Measurements from ENCODE around the gene ASIC5.

ASIC5 gene

GRCh38 chr4:155881555-155881954, 15.5 kb upstream of the ASIC5 start:
- no peak for DNase-seq (ENCODE audit: low read depth in 2 of 2, low spot score in 1 of 2)

GRCh38 chr4:155879767-155880166, 13.7 kb upstream of the ASIC5 start:
- no peak for DNase-seq (ENCODE audit: low read depth in 2 of 2, low spot score in 1 of 2)

DNA sequence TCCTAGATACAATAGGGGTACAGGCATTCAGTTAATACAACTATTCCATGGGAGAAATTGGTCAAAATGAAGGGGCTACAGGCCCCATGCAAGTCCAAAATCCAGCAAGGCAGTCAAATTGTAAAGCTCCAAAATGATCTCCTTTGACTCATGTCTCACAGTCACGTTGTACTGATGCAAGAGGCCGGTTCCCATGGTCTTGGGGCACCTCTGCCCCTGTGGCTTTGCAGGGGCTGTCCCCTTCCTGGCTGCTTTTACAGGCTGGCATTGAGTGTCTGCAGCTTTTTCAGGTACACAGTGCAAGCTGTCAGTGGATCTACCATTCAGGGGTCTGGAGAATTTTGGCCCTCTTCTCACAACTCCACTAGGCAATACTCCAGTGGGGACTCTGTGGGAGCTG, 12.5 kb upstream of the ASIC5 start:
- no peak for DNase-seq (ENCODE audit: low read depth in 2 of 2, low spot score in 1 of 2)

GRCh38 chr4:155877971-155878370, 11.9 kb upstream of the ASIC5 start:
- DNase-seq (ENCODE audit: low read depth in 2 of 2, low spot score in 1 of 2), result no peak

DNA sequence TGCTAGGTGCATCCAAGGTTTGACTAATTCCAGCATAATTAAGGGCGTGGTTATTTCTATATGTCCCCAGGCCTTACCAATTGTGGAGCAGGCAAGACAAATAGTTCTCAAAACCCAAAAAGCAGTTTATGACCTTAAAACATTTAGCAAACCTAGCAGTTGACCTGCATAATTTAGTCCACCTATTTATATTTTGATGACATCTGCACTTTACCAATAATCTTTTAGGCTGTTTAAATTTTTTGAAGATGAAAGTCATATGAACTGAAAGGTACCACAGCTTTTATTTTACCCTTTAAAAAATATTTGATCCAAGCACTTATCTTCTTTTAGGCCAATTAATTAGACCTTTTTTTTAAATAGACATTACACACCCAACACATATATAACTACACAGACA, 9.8 kb upstream of the ASIC5 start:
- no peak for DNase-seq (ENCODE audit: low read depth in 2 of 2, low spot score in 1 of 2)

DNA sequence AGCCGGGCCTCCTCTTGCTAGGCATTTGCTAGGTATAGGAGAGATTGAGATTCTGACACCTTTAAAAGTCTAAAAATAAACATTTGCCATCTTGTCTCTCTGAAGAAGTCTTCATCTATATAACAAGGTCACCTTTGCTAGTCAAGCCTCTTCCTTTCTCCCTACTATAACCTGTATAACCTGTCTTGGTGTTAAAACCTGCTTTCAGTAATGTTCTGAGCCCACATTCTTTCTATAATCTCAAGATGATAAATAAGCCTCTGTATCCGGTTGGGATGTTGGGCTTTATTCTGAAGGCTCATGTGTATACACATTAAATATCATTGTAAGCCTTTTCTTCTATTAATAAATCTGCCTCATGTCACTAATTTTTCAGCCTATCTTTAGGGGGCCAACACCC, 10.2 kb downstream of the ASIC5 start:
- no peak for DNase-seq (ENCODE audit: low read depth in 2 of 2, low spot score in 1 of 2)

DNA sequence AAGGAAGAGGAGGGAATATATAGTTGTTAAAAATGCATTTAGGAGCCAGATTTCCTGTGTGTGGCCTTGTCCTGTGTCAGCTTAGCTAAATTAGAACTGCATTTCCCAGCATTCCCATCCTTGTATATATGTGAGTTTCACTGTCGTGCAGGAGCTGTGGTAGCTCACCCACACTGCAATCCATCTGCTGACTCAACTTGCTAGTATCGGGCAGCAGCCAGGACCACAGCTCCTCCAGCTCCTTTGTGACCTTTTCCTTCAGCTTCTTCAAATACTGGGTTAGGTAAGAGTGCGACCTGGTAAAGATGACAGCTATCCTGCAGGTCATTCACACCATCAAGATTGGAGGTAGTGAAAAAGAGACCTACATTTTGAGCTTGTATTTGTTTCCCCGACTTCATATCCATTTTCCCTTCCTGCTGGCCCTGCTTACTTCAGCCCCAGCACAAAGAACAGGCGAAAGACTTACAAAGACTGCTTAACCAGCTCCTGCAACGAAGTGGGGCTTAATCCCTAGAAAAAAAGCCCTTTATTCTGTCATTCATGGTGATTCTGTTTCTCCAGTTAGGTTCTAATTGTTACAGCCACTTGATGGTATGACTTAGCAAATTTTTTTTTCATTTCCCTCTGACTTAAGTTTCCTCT, 11.4 kb downstream of the ASIC5 start:
- no peak for DNase-seq (ENCODE audit: low read depth in 2 of 2, low spot score in 1 of 2)

GRCh38 chr4:155853189-155853588, 12.9 kb downstream of the ASIC5 start:
- no peak for DNase-seq (ENCODE audit: low read depth in 2 of 2, low spot score in 1 of 2)

- no peak for DNase-seq (ENCODE audit: low read depth in 2 of 2, low spot score in 1 of 2)
Measured at GRCh38 chr4:155849042-155849441, 17.0 kb downstream of the ASIC5 start.

DNA sequence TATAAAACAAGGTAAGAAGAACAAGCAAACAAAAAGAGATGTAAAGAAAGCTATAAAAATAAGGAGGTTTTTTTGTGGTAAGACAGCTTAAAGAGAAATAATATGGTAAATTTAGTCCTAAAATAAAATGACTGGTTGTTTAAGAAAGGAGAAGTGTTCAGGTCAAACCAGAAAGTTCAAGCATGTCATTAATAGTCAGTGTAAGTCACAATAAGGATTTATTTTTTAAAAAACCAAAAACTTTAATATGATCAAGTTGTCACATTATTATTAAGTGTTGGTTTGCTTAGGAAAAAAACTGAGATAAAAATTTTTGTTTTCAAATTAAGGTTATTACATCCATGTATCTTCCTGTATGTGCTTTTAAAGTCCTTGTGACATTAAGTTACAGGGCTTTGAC, 19.1 kb downstream of the ASIC5 start:
- no peak for DNase-seq (ENCODE audit: low read depth in 2 of 2, low spot score in 1 of 2)

- no peak for DNase-seq (ENCODE audit: low read depth in 2 of 2, low spot score in 1 of 2)
Measured at GRCh38 chr4:155842080-155842479, 24.0 kb downstream of the ASIC5 start.

- DNase-seq (ENCODE audit: low read depth in 2 of 2, low spot score in 1 of 2), result no peak
Measured at GRCh38 chr4:155837203-155837796, 28.8 kb downstream of the ASIC5 start.

DNA sequence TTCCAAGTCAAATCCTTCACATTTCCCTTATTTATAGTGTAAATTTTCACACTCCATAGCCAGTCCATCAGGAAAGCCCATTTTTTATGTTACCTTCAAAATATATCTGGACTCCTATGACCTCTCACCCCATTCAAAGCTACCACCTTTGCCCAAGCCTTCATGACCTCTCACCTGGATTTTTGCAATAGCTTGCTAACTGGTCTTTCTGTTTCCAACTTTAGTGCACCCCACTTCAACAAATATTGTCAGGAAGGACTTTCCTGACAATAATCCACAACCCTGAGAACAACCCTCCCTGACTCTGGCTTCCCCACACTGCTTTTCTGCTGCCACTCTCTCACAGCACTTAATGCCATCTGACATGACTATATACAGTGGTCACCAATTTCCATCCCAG, 33.4 kb downstream of the ASIC5 start:
- no peak for DNase-seq (ENCODE audit: low read depth in 2 of 2, low spot score in 1 of 2)

DNA sequence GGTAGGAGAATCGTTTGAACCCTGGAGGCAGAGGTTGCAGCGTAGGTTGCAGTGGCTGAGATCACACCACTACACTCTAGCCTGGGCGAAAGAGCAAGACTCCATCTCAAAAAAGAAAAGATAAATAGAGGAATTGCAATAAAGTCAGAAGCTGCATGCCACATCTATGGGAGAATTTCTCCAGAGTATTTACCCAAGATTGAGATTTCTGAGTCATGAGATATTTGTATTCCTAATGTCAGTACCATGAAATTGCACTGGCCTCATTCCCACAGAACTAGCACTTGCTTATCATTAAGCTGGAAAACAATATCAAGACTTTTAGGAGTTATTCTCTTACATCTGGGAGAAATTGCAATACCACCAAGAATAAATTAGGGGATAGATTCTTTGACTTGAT, 37.4 kb downstream of the ASIC5 start:
- DNase-seq (ENCODE audit: low read depth in 2 of 2, low spot score in 1 of 2), result no peak

DNA sequence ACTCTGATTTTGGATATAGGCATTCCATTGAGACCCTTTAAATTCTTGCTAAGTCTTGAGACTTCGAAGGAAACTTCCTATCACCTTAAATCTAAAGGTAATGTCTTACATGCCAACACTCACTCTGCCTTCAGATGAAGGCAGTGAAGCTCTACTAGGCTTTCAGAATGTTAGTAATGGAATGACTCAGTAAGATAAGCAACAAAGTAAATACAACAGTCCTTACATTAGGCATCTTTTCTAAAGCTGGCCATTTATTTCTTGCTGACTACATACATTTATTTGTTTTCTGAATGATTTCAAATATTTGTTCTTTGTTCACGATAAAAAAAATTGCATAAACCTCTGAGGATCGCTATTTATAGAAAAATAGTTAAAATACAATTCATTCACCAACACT, 43.5 kb downstream of the ASIC5 start:
- no peak for DNase-seq (ENCODE audit: low read depth in 2 of 2, low spot score in 1 of 2)

DNA sequence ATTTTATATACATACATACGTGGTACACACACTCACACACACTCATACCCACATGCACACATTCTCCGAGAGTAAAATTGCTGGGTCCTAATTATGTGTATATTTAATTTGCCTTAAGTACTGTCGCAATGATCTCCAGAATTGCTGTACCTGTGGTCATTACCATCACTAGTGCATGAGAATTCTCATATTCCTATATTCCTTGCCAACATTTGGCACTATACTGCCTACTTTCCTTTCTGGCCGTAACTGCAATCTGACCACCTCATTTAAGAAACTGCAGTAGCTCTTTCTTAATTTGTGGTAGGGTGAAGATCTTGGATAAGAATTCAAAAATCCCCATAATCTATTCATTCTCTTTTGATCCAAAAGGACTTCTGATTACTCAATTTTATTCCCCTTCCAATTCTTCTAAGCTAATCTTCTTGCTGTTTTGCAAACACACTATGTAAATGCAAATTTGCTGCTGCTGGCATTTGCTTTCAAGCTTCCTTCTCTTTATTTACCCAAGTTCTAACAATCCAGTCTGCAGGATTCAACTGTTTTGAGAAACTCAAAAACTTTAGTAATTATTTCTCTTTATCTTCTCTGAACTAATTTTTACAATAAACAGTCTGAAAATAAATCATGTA, 45.1 kb downstream of the ASIC5 start:
- DNase-seq (ENCODE audit: low read depth in 2 of 2, low spot score in 1 of 2), result no peak

DNA sequence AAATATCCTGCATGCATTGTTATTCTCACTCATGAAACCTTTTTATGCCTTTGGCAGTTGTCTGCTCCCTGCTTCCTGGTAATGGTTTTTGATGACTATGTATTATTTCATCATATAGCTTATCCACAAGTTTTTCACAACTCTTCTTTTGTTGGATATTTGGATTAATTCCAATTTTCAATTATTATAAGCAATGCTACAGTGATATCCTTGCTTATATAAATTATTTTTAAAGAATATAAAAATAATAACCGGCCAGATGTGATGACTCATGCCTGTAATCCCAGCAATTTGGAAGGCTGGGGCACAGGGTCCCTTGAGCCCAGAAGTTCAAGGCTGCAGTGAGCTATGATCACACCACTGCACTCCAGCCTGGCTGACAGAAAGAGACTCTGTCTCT, 47.0 kb downstream of the ASIC5 start:
- DNase-seq (ENCODE audit: low read depth in 2 of 2, low spot score in 1 of 2), result no peak

GRCh38 chr4:155818639-155819038, 47.4 kb downstream of the ASIC5 start:
- no peak for DNase-seq (ENCODE audit: low read depth in 2 of 2, low spot score in 1 of 2)

DNA sequence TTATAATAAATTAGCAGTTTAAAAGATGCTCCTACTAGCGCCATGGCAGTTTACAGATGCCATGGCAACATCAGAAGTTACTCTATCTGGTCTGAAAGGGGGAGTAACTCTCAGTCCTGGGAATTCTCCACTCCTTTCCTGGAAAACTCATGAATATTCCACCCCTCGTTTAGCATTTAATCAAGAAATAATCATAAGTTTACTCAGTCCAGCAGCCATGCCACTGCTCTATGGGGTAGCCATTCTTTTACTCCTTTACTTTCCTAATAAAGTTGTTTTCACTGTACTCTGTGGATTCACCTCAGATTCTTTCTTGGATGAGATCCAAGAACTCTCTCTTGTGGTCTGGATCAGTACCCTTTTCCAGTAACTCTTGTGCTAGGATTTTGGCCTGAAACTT, 55.0 kb downstream of the ASIC5 start:
- DNase-seq (ENCODE audit: low read depth in 2 of 2, low spot score in 1 of 2), result no peak

DNA sequence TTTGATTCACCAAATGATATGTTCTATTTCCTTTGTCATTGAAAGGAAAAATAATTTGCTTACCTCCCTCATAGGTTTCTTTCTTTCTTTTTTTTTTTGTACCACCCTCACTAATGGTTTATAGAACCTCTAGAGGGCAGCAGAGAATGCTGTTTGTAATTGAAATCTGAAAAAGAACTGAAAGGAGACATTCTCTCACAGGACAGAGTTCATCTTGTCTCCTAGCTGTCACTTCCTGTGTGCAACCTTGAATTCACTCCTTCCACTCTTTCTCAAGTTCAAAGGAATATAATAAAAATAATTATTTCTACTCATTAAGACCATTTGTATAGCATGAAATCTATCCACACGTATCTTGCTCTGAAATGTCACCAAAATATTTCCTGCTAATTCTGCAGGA, 56.2 kb downstream of the ASIC5 start:
- DNase-seq (ENCODE audit: low read depth in 2 of 2, low spot score in 1 of 2), result no peak

DNA sequence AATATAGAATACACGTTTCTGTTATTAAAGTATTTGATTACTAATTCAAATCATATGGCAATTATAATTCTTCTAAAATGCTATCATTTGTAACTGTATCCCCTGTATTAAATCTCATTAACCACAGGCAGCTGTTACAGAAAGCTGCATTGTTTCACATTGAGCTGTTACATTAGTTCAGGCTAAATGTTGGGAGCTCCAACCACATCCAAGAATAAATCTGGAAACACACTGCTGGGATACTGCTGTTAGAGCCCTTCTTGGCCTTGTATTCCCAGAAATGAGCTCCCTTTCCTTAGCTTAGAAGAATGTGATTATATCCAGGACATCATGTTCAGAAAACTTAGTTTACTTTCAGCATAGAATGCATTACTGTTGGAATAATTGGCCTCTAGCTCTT, 59.1 kb downstream of the ASIC5 start:
- DNase-seq (ENCODE audit: low read depth in 2 of 2, low spot score in 1 of 2), result no peak

DNA sequence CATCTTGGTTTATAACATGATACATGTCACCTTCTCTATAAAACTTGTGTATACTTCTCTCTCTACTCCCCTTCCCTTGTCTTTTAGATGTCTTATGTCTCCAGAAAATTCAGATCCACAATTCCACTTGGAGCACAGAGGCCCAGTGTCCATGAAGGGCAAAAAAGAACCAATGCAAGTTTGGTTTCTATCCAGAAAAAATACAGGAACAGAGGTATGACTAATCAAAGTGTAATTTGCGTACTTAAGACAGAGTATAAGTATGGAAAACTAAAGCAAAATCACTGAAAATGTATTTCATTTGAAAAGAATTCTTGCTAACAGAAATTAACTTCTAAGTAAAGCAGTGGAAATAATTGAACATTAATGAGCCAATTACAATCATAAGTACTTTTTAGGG, 61.1 kb downstream of the ASIC5 start:
- no peak for DNase-seq (ENCODE audit: low read depth in 2 of 2, low spot score in 1 of 2)
